Measurements from ENCODE around the gene AHNAK2. TPM values are rescaled to one million over a fixed set of nuclear protein-coding genes. Genes with fewer than 3 reads are reported as not detected.

Gene AHNAK2
- total and polyA plus RNA-seq, 2 of the 13 experiments (the other 11 are each of a cell fraction or from before 2014, with no cell fraction given): 0.11 to 0.18 TPM

- TF ChIP-seq FOXA1 (IDR thresholded peaks at IDR 0.05) (no peak), FOXA1 (CRISPR knock-in tag; IDR thresholded peaks at IDR 0.05) (0 out of 2 replicates have a peak, but pooled peaks have one; percentile 25), GMEB1 (CRISPR knock-in tag; IDR thresholded peaks at IDR 0.05; ENCODE audit: borderline replicate concordance) (peak; percentile 31; the same call in 1 of the 2 replicates), ZNF44 (CRISPR knock-in tag; IDR thresholded peaks at IDR 0.05) (peak; percentile 31; the same call in 1 of the 2 replicates), ESRRA (CRISPR knock-in tag; IDR thresholded peaks at IDR 0.05; ENCODE audit: low read depth) (0 out of 2 replicates have a peak, but pooled peaks have one; percentile 25), ELF1 (CRISPR knock-in tag; IDR thresholded peaks at IDR 0.05) (no peak; the same call in 1 of the 2 replicates), PPARG (CRISPR knock-in tag; conservative IDR thresholded peaks at IDR 0.05) (peak; percentile 27; the same call in 1 of the 2 replicates), MEIS1 (CRISPR knock-in tag; IDR thresholded peaks at IDR 0.05; ENCODE audit: borderline replicate concordance) (0 out of 2 replicates have a peak, but pooled peaks have one; percentile 49), KDM2A (CRISPR knock-in tag; IDR thresholded peaks at IDR 0.05; ENCODE audit: borderline replicate concordance, low read depth) (0 out of 2 replicates have a peak, but pooled peaks have one; percentile 57), ZNF30 (CRISPR knock-in tag; IDR thresholded peaks at IDR 0.05) (no peak), XRCC5 (optimal IDR thresholded peaks at IDR 0.05; ENCODE audit: low read length) (peak; percentile 73), ZSCAN29 (CRISPR knock-in tag; conservative IDR thresholded peaks at IDR 0.05) (peak; percentile 46; the same call in 1 of the 2 replicates), GATA4 (IDR thresholded peaks at IDR 0.05; ENCODE audit: borderline replicate concordance, low read depth) (no peak), SAFB2 (CRISPR knock-in tag; IDR thresholded peaks at IDR 0.05; ENCODE audit: borderline replicate concordance, low read depth) (no peak), HNRNPL (IDR thresholded peaks at IDR 0.05; ENCODE audit: low read depth, low read length) (0 out of 2 replicates have a peak, but pooled peaks have one; percentile 41), ZNF556 (CRISPR knock-in tag; IDR thresholded peaks at IDR 0.05; ENCODE audit: borderline replicate concordance) (peak; percentile 23; the same call in 1 of the 2 replicates), ZNF709 (CRISPR knock-in tag; IDR thresholded peaks at IDR 0.05) (no peak), STAG1 (CRISPR knock-in tag; IDR thresholded peaks at IDR 0.05) (peak; percentile 95), ZNF704 (CRISPR knock-in tag; IDR thresholded peaks at IDR 0.05; ENCODE audit: borderline replicate concordance) (no peak), BCL3 (CRISPR knock-in tag; IDR thresholded peaks at IDR 0.05) (peak; percentile 76; the same call in 1 of the 2 replicates), ZNF33B (CRISPR knock-in tag; IDR thresholded peaks at IDR 0.05) (peak; percentile 66; the same call in 1 of the 2 replicates), SAP130 (CRISPR knock-in tag; IDR thresholded peaks at IDR 0.05; ENCODE audit: low read depth) (peak; percentile 44; the same call in 1 of the 2 replicates), PITX1 (CRISPR knock-in tag; IDR thresholded peaks at IDR 0.05) (0 out of 2 replicates have a peak, but pooled peaks have one; percentile 12), ZNF883 (CRISPR knock-in tag; IDR thresholded peaks at IDR 0.05; ENCODE audit: not compliant biosample characterization) (peak; percentile 63), HNRNPLL (IDR thresholded peaks at IDR 0.05; ENCODE audit: low read depth, low read length, poor library complexity, severe bottlenecking) (peak; percentile 34), ZNF598 (CRISPR knock-in tag; IDR thresholded peaks at IDR 0.05; ENCODE audit: borderline replicate concordance) (0 out of 2 replicates have a peak, but pooled peaks have one; percentile 39)
Measured at GRCh38 chr14:104976198-104977007, 1.8 kb downstream of the AHNAK2 start (continued).
